ENCODE measurements around the gene NOX3.

The NOX3 gene

DNA sequence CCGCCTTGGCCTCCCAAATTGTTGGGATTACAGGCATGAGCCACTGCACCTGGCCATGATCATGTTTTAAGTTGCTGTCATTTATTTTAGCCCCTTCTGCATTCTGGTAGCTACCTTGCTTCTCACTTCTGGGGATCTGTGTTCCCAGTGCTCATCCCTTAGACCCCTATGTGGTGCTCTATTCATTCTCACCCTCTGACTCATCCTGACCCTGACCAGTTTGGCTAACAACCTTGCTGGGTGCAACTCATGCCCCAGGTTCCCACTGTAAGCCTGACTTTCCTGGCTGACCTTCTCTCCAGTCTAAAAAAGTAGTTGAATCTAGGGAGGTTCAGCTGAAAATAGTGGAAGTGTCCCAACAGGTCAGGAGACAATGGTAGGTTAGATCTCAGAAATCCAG lies 47.4 kb downstream of the NOX3 start:
- no peaks in the 10 kb centered on the region for H3K4me1 ChIP-seq (ENCODE audit: control insufficient read depth in 1 of 2, insufficient read depth in 2 of 2, low read length in 2 of 2)
- H4K8ac ChIP-seq (ENCODE audit: low read depth, low read length), result no peak overlapping the region
- no peak overlapping the region for H3K4me3 ChIP-seq (ENCODE audit: low read depth, low read length)
- no peak overlapping the region for H3K14ac ChIP-seq (ENCODE audit: low read length)
- no CpG with 5 or more reads among the region's 1 CpG for WGBS (ENCODE audit: extremely low coverage, insufficient coverage, insufficient read length)
- no peaks in the 10 kb centered on the region for H3K36me3 ChIP-seq (ENCODE audit: control insufficient read depth in 1 of 2, insufficient read depth in 2 of 2, low read length in 2 of 2)
- H3K18ac ChIP-seq (ENCODE audit: low read length), result no peak overlapping the region
- no peak overlapping the region for H2AK5ac ChIP-seq (ENCODE audit: low read length)
- H2BK120ac ChIP-seq (ENCODE audit: insufficient read depth, low read length, poor library complexity), result no peak overlapping the region
- no peak overlapping the region for H2AFZ ChIP-seq (ENCODE audit: insufficient read depth, low read length, poor library complexity)
- no peaks in the 10 kb centered on the region for H3K79me2 ChIP-seq (ENCODE audit: control insufficient read depth, insufficient read depth, low read length, poor library complexity)
- H3K9ac ChIP-seq (ENCODE audit: low read length), result no peak overlapping the region
- no peak overlapping the region for H4K91ac ChIP-seq (ENCODE audit: low read depth, low read length)
- DNase-seq, result no peak
- H2BK5ac ChIP-seq (ENCODE audit: low read depth, low read length, poor library complexity), result no peak overlapping the region
- H3K23ac ChIP-seq (ENCODE audit: low read length), result no peak overlapping the region
- no peaks in the 10 kb centered on the region for H3K79me1 ChIP-seq (ENCODE audit: low read length)
- H2BK12ac ChIP-seq (ENCODE audit: low read length), result no peak overlapping the region
- no peak overlapping the region for H3K4ac ChIP-seq (ENCODE audit: low read depth, low read length)
- H4K12ac ChIP-seq (ENCODE audit: low read depth, low read length), result no peak overlapping the region
- H3K4me2 ChIP-seq (ENCODE audit: low read length), result no peak overlapping the region
- H3K9me3 ChIP-seq (ENCODE audit: insufficient read depth, low read depth, low read length), result no peaks in the 10 kb centered on the region
- H3K27ac ChIP-seq (ENCODE audit: low read depth, low read length), result no peak overlapping the region
- no peaks in the 10 kb centered on the region for H3K27me3 ChIP-seq (ENCODE audit: insufficient read depth, low read length)

DNA sequence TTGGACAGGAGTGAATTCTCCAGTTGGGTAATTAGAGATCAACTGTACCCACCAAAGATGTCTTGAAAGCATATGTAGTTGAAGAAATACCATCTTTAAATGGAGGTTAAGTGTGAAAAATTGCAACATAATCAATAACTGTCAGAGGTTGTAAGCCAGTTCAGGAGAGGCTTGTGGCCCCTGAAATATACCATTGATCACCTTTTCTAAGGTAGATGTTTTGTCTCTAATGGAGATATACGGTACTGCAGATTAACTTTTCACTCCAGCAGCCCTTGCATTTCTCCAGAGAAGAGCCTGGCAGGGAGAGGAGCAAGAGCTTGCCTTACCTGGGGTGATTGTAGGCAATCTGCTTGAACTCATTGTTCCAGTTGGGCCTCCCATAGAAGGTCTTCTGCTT lies 48.8 kb downstream of the NOX3 start:
- WGBS (ENCODE audit: extremely low coverage, insufficient coverage, insufficient read length), result no CpG with 5 or more reads among the region's 1 CpG
- H2BK120ac ChIP-seq (ENCODE audit: insufficient read depth, low read length, poor library complexity), result no peak overlapping the region
- no peaks in the 10 kb centered on the region for H3K4me1 ChIP-seq (ENCODE audit: control insufficient read depth in 1 of 2, insufficient read depth in 2 of 2, low read length in 2 of 2)
- no peak overlapping the region for H4K91ac ChIP-seq (ENCODE audit: low read depth, low read length)
- H3K4ac ChIP-seq (ENCODE audit: low read depth, low read length), result no peak overlapping the region
- no peak overlapping the region for H2AK5ac ChIP-seq (ENCODE audit: low read length)
- no peak overlapping the region for H3K14ac ChIP-seq (ENCODE audit: low read length)
- H3K23ac ChIP-seq (ENCODE audit: low read length), result no peak overlapping the region
- no peaks in the 10 kb centered on the region for H3K79me1 ChIP-seq (ENCODE audit: low read length)
- H3K4me3 ChIP-seq (ENCODE audit: low read depth, low read length), result no peak overlapping the region
- no peak for DNase-seq
- no peak overlapping the region for H2BK12ac ChIP-seq (ENCODE audit: low read length)
- H3K27ac ChIP-seq (ENCODE audit: low read depth, low read length), result no peak overlapping the region
- H2BK5ac ChIP-seq (ENCODE audit: low read depth, low read length, poor library complexity), result no peak overlapping the region
- no peaks in the 10 kb centered on the region for H3K79me2 ChIP-seq (ENCODE audit: control insufficient read depth, insufficient read depth, low read length, poor library complexity)
- H3K36me3 ChIP-seq (ENCODE audit: control insufficient read depth in 1 of 2, insufficient read depth in 2 of 2, low read length in 2 of 2), result no peaks in the 10 kb centered on the region
- H3K9me3 ChIP-seq (ENCODE audit: insufficient read depth, low read depth, low read length), result no peaks in the 10 kb centered on the region
- no peak overlapping the region for H3K18ac ChIP-seq (ENCODE audit: low read length)
- no peak overlapping the region for H3K4me2 ChIP-seq (ENCODE audit: low read length)
- H4K8ac ChIP-seq (ENCODE audit: low read depth, low read length), result no peak overlapping the region
- no peaks in the 10 kb centered on the region for H3K27me3 ChIP-seq (ENCODE audit: insufficient read depth, low read length)
- no peak overlapping the region for H4K12ac ChIP-seq (ENCODE audit: low read depth, low read length)
- H2AFZ ChIP-seq (ENCODE audit: insufficient read depth, low read length, poor library complexity), result no peak overlapping the region
- no peak overlapping the region for H3K9ac ChIP-seq (ENCODE audit: low read length)

DNA sequence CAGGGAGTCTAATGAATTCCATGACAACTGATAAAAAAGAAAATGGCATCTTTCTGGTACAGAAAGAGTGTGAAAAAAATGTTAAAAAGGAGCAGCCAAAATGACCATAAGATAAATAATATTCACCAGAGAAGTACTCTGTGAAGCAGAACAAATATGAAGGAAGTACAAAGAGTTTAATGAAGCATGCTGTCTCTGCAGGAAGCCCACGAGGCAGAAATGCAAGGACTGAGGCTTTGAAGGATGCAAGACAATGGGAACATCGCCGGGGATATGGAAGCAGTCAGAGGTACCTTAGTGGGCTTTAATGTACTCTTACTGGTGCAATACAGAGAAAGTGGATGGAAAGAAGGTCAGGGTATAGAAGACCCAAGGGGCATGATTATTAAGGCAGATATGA lies 50.7 kb downstream of the NOX3 start:
- Histone ChIP-seq H3K9me3 (ENCODE audit: insufficient read depth, low read depth, low read length) (no peaks in the 10 kb centered on the region), H2AFZ (ENCODE audit: insufficient read depth, low read length, poor library complexity) (no peak overlapping the region), H3K27me3 (ENCODE audit: insufficient read depth, low read length) (no peaks in the 10 kb centered on the region), H3K4me1 (ENCODE audit: control insufficient read depth in 1 of 2, insufficient read depth in 2 of 2, low read length in 2 of 2) (no peaks in the 10 kb centered on the region), H3K79me1 (ENCODE audit: low read length) (no peaks in the 10 kb centered on the region), H3K14ac (ENCODE audit: low read length) (no peak overlapping the region), H3K4me3 (ENCODE audit: low read depth, low read length) (no peak overlapping the region), H2AK5ac (ENCODE audit: low read length) (no peak overlapping the region), H2BK5ac (ENCODE audit: low read depth, low read length, poor library complexity) (no peak overlapping the region), H3K27ac (ENCODE audit: low read depth, low read length) (no peak overlapping the region), H3K79me2 (ENCODE audit: control insufficient read depth, insufficient read depth, low read length, poor library complexity) (no peaks in the 10 kb centered on the region), H4K8ac (ENCODE audit: low read depth, low read length) (no peak overlapping the region), H3K18ac (ENCODE audit: low read length) (no peak overlapping the region), H4K91ac (ENCODE audit: low read depth, low read length) (no peak overlapping the region), H2BK120ac (ENCODE audit: insufficient read depth, low read length, poor library complexity) (no peak overlapping the region), H4K12ac (ENCODE audit: low read depth, low read length) (no peak overlapping the region), H3K9ac (ENCODE audit: low read length) (no peak overlapping the region), H3K4me2 (ENCODE audit: low read length) (no peak overlapping the region), H3K4ac (ENCODE audit: low read depth, low read length) (no peak overlapping the region), H2BK12ac (ENCODE audit: low read length) (no peak overlapping the region), H3K23ac (ENCODE audit: low read length) (no peak overlapping the region), H3K36me3 (ENCODE audit: control insufficient read depth in 1 of 2, insufficient read depth in 2 of 2, low read length in 2 of 2) (no peaks in the 10 kb centered on the region)
- WGBS (ENCODE audit: extremely low coverage, insufficient coverage, insufficient read length), result no CpG with 5 or more reads among the region's 3 CpGs
- DNase-seq, result no peak

DNA sequence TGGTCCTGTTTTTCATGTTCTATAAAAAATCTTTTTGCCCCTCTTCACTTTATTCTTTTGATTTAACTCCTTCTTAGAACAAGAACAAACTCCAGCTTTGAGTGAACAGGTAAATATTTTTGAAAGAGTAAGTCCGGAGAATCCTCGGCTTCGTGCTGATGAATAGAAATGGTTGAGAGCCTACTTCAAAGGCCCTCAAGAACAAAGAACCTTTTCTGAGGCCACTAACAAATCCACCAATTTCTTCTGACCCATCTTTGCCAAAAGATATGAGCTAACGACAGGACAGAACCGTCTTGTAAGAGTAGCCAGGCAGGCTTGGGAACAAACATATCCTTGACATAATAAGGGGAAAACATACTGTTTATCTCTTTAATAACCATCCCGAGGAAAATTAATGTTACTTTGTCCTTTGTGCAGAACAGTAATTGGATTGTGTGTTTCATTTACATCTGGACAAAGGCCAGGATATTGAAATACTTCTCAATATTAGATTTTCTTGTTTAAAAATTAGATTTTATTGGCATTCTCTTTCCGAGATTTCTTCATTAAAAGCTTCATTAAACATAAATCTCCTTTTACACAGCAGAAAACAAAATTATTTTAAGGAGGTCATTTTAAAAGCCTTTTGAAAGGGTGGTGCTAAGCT lies 52.9 kb downstream of the NOX3 start:
- Histone ChIP-seq H4K8ac (ENCODE audit: low read depth, low read length) (no peak overlapping the region), H2AFZ (ENCODE audit: insufficient read depth, low read length, poor library complexity) (no peak overlapping the region), H3K27me3 (ENCODE audit: insufficient read depth, low read length) (no peaks in the 10 kb centered on the region), H3K79me2 (ENCODE audit: control insufficient read depth, insufficient read depth, low read length, poor library complexity) (no peaks in the 10 kb centered on the region), H3K4me1 (ENCODE audit: control insufficient read depth in 1 of 2, insufficient read depth in 2 of 2, low read length in 2 of 2) (no peaks in the 10 kb centered on the region), H3K4ac (ENCODE audit: low read depth, low read length) (no peak overlapping the region), H3K14ac (ENCODE audit: low read length) (no peak overlapping the region), H3K9me3 (ENCODE audit: insufficient read depth, low read depth, low read length) (no peaks in the 10 kb centered on the region), H4K91ac (ENCODE audit: low read depth, low read length) (no peak overlapping the region), H3K36me3 (ENCODE audit: control insufficient read depth in 1 of 2, insufficient read depth in 2 of 2, low read length in 2 of 2) (no peaks in the 10 kb centered on the region), H2BK5ac (ENCODE audit: low read depth, low read length, poor library complexity) (no peak overlapping the region), H3K18ac (ENCODE audit: low read length) (no peak overlapping the region), H3K4me3 (ENCODE audit: low read depth, low read length) (no peak overlapping the region), H2AK5ac (ENCODE audit: low read length) (no peak overlapping the region), H3K23ac (ENCODE audit: low read length) (no peak overlapping the region), H3K9ac (ENCODE audit: low read length) (no peak overlapping the region), H4K12ac (ENCODE audit: low read depth, low read length) (no peak overlapping the region), H3K79me1 (ENCODE audit: low read length) (no peaks in the 10 kb centered on the region), H2BK120ac (ENCODE audit: insufficient read depth, low read length, poor library complexity) (no peak overlapping the region), H2BK12ac (ENCODE audit: low read length) (no peak overlapping the region), H3K4me2 (ENCODE audit: low read length) (no peak overlapping the region), H3K27ac (ENCODE audit: low read depth, low read length) (no peak overlapping the region)
- WGBS (ENCODE audit: extremely low coverage, insufficient coverage, insufficient read length), result no CpG with 5 or more reads among the region's 7 CpGs
- no peak for DNase-seq

Data from trophoblast cell (in vitro differentiated cells and primary cell).